SK-N-SH treated with all-trans-retinoic acid at 6 μM for 48 hours (cell line): ENCODE results near the gene EVI5.

Experiments used
- ARNTL ChIP-seq: fragments of 450-650 bp; formaldehyde crosslinking; IDR thresholded peaks from 2 replicates; pipeline ENCODE4 v1.5.0; 2020; ENCODE audit warnings: low read depth, mild to moderate bottlenecking, moderate library complexity, borderline replicate concordance
- BACH2 ChIP-seq: fragments of 250-450 bp; sonication (Bioruptor Pico); IDR thresholded peaks from 2 replicates; pipeline ENCODE4 v1.9.0; 2021; ENCODE audit warnings: mild to moderate bottlenecking, borderline replicate concordance
- CSRNP3 ChIP-seq: fragments of 250-450 bp; sonication (Bioruptor Pico); IDR thresholded peaks from 2 replicates; pipeline ENCODE4 v1.5.1; 2021; ENCODE audit warnings: mild to moderate bottlenecking, moderate library complexity
- GLIS3 ChIP-seq: fragments of 250-450 bp; sonication (Bioruptor Pico); IDR thresholded peaks from 2 replicates; pipeline ENCODE4 v1.5.0; 2020; ENCODE audit warnings: mild to moderate bottlenecking, moderate library complexity
- ISL1 ChIP-seq: fragments of 250-450 bp; sonication (Bioruptor Pico); IDR thresholded peaks from 2 replicates; pipeline ENCODE4 v2.1.2; 2022; ENCODE audit warnings: mild to moderate bottlenecking, moderate library complexity
- SNAI2 ChIP-seq: fragments of 250-450 bp; sonication (Bioruptor Pico); IDR thresholded peaks from 2 replicates; pipeline ENCODE4 v1.5.0; 2020; ENCODE audit warnings: mild to moderate bottlenecking, moderate library complexity
- TOX ChIP-seq: fragments of 250-450 bp; sonication (Bioruptor Pico); IDR thresholded peaks from 2 replicates; pipeline ENCODE4 v1.8.0; 2021; ENCODE audit warnings: mild to moderate bottlenecking, moderate library complexity, borderline replicate concordance
- ZFP30 ChIP-seq: fragments of 450-650 bp; formaldehyde crosslinking; IDR thresholded peaks from 2 replicates; pipeline ENCODE4 v1.5.0; 2022; ENCODE audit warnings: mild to moderate bottlenecking, moderate library complexity
- TF ChIP-seq, protein P1 (sequence below): fragments of 250-450 bp; sonication (Bioruptor Pico); IDR thresholded peaks from 2 replicates; pipeline ENCODE4 v1.8.0; 2020; ENCODE audit warnings: mild to moderate bottlenecking, moderate library complexity, borderline replicate concordance
- TF ChIP-seq, protein P2 (sequence below): fragments of 250-450 bp; sonication (Bioruptor Pico); IDR thresholded peaks from 2 replicates; pipeline ENCODE4 v1.5.1; 2020; ENCODE audit warnings: low read depth, mild to moderate bottlenecking, moderate library complexity
- TF ChIP-seq, protein P3 (sequence below): fragments of 250-450 bp; sonication (Bioruptor Pico); IDR thresholded peaks from 2 replicates; pipeline ENCODE4 v1.5.0; 2020; ENCODE audit warnings: mild to moderate bottlenecking, moderate library complexity

GRCh38 chr1:92713939-92714338, 71.0 kb downstream of the EVI5 start:
- TF ChIP-seq, protein P1, sequence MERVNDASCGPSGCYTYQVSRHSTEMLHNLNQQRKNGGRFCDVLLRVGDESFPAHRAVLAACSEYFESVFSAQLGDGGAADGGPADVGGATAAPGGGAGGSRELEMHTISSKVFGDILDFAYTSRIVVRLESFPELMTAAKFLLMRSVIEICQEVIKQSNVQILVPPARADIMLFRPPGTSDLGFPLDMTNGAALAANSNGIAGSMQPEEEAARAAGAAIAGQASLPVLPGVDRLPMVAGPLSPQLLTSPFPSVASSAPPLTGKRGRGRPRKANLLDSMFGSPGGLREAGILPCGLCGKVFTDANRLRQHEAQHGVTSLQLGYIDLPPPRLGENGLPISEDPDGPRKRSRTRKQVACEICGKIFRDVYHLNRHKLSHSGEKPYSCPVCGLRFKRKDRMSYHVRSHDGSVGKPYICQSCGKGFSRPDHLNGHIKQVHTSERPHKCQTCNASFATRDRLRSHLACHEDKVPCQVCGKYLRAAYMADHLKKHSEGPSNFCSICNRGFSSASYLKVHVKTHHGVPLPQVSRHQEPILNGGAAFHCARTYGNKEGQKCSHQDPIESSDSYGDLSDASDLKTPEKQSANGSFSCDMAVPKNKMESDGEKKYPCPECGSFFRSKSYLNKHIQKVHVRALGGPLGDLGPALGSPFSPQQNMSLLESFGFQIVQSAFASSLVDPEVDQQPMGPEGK (CRISPR knock-in tag), result no peak
- TF ChIP-seq SNAI2 (no peak), ISL1 (CRISPR knock-in tag) (no peak), GLIS3 (no peak), ZFP30 (CRISPR knock-in tag) (no peak), CSRNP3 (no peak), TOX (no peak), ARNTL (CRISPR knock-in tag) (no peak), BACH2 (CRISPR knock-in tag) (no peak)
- TF ChIP-seq, protein P2, sequence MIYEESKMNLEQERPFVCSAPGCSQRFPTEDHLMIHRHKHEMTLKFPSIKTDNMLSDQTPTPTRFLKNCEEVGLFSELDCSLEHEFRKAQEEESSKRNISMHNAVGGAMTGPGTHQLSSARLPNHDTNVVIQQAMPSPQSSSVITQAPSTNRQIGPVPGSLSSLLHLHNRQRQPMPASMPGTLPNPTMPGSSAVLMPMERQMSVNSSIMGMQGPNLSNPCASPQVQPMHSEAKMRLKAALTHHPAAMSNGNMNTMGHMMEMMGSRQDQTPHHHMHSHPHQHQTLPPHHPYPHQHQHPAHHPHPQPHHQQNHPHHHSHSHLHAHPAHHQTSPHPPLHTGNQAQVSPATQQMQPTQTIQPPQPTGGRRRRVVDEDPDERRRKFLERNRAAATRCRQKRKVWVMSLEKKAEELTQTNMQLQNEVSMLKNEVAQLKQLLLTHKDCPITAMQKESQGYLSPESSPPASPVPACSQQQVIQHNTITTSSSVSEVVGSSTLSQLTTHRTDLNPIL (CRISPR knock-in tag), result no peak
- TF ChIP-seq, protein P3, sequence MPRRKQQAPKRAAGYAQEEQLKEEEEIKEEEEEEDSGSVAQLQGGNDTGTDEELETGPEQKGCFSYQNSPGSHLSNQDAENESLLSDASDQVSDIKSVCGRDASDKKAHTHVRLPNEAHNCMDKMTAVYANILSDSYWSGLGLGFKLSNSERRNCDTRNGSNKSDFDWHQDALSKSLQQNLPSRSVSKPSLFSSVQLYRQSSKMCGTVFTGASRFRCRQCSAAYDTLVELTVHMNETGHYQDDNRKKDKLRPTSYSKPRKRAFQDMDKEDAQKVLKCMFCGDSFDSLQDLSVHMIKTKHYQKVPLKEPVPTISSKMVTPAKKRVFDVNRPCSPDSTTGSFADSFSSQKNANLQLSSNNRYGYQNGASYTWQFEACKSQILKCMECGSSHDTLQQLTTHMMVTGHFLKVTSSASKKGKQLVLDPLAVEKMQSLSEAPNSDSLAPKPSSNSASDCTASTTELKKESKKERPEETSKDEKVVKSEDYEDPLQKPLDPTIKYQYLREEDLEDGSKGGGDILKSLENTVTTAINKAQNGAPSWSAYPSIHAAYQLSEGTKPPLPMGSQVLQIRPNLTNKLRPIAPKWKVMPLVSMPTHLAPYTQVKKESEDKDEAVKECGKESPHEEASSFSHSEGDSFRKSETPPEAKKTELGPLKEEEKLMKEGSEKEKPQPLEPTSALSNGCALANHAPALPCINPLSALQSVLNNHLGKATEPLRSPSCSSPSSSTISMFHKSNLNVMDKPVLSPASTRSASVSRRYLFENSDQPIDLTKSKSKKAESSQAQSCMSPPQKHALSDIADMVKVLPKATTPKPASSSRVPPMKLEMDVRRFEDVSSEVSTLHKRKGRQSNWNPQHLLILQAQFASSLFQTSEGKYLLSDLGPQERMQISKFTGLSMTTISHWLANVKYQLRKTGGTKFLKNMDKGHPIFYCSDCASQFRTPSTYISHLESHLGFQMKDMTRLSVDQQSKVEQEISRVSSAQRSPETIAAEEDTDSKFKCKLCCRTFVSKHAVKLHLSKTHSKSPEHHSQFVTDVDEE (CRISPR knock-in tag), result no peak
